HCT116 (cell line): Measurements from ENCODE around the gene ZNF331. TPM values are rescaled to one million over a fixed set of nuclear protein-coding genes. Genes with fewer than 3 reads are reported as not detected.
"Not testable (repeated sequence)": the region's sequence is repeated elsewhere in the genome, so short reads cannot be mapped to it uniquely, and the experiment has no call there.

Experiments
- ATAC-seq: fragments of 200-7000 bp; cut with Tn5 transposase; 2 replicates; pipeline ENCODE4 v1.9.1; 2020; ENCODE audit warnings: mild to moderate bottlenecking, moderate library complexity
- BruUV-seq: library from RNA; stranded (reverse); fragments of 400-500 nt; replicated peaks from 2 replicates; lab custom pipeline; 2021; lab: Mats Ljungman, UMichigan
- CTCF ChIA-PET: fragments of 300-600 bp; sonication (Branson Sonifier 250); formaldehyde crosslinking; loops from one replicate; lab custom pipeline; 2021; ENCODE audit warnings: antibody characterized with exemption; lab: Charles Lee
- POLR2A ChIA-PET: fragments of 300-600, 350-600 bp; sonication (Branson Sonifier 250); formaldehyde crosslinking; loops from one replicate; lab custom pipeline; 2021; ENCODE audit warnings: antibody characterized with exemption; lab: Charles Lee
- RAD21 ChIA-PET, 2 experiments: fragments of 300-600 bp; sonication (Branson Sonifier 250); formaldehyde crosslinking; loops; one replicate each; lab custom pipeline; 2023; ENCODE audit warnings: low total read pairs in 2 of 2; ENCODE audit not compliant: uncharacterized antibody in 2 of 2, unreplicated experiment in 2 of 2, low non-redundant PET in 1 of 2; lab: Charles Lee
- DNase-seq: peaks from one replicate; pipeline ENCODE4 v3.0.0-alpha.2; 2010; ENCODE audit warnings: low read depth, low spot score
- H2AFZ ChIP-seq: fragments of 200-600 bp; shearing (Covaris generic), sonication (generic); 2 replicates; pipeline ENCODE4 v1.6.1; 2017; ENCODE audit warnings: low read depth, mixed run types, mixed read lengths, antibody characterized with exemption, low read length; ENCODE audit not compliant: poor library complexity, severe bottlenecking
- H3K27ac ChIP-seq: 2 replicates; pipeline ENCODE4 v1.5.1; 2012; ENCODE audit warnings: low read depth, low read length
- H3K27me3 ChIP-seq: fragments of 200-600 bp; sonication (generic); 2 replicates; pipeline ENCODE4 v1.6.1; 2016; ENCODE audit warnings: mixed run types, low read length, mixed read lengths; ENCODE audit not compliant: insufficient read depth
- H3K36me3 ChIP-seq, 2 experiments: fragments of 200-500 bp in 1 of 2; fragments of 200-600 bp in 1 of 2; sonication (Bioruptor generic) in 1 of 2; sonication (generic) in 1 of 2; 2 replicates each; pipeline versions ENCODE4 v1.5.1 to v1.6.1; 2014 to 2016; ENCODE audit warnings: low read length in 2 of 2, inconsistent platforms in 1 of 2, mixed read lengths in 1 of 2, mixed run types in 1 of 2; ENCODE audit not compliant: insufficient read depth in 2 of 2, control insufficient read depth in 1 of 2
- H3K4me1 ChIP-seq, 2 experiments: fragments of 200-600 bp in 1 of 2; sonication (generic) in 1 of 2; 2 replicates each; pipeline versions ENCODE4 v1.5.1 to v1.6.1; 2012 to 2017; ENCODE audit warnings: low read length in 2 of 2, inconsistent platforms in 1 of 2, mild to moderate bottlenecking in 1 of 2, mixed read lengths in 1 of 2, mixed run types in 1 of 2, moderate library complexity in 1 of 2; ENCODE audit not compliant: insufficient read depth in 2 of 2, control insufficient read depth in 1 of 2
- H3K4me2 ChIP-seq: fragments of 200-600 bp; sonication (generic); 2 replicates; pipeline ENCODE4 v1.6.1; 2017; ENCODE audit warnings: mixed run types, low read length, mixed read lengths
- H3K4me3 ChIP-seq, 2 experiments: fragments of 200-600 bp in 1 of 2; sonication (generic) in 1 of 2; replicated peaks in 1 of 2; 2 replicates each; pipeline ENCODE4 v1.5.1; 2011 to 2016; ENCODE audit warnings: low read length in 2 of 2, control low read depth in 1 of 2, low read depth in 1 of 2, mild to moderate bottlenecking in 1 of 2, mixed read lengths in 1 of 2, mixed run types in 1 of 2
- H3K79me2 ChIP-seq: fragments of 200-600 bp; sonication (generic); 2 replicates; pipeline ENCODE4 v1.6.1; 2017; ENCODE audit warnings: mild to moderate bottlenecking, mixed run types, low read length, moderate library complexity, mixed read lengths; ENCODE audit not compliant: insufficient read depth
- H3K9ac ChIP-seq: fragments of 200-600 bp; sonication (generic); 2 replicates; pipeline ENCODE4 v1.6.1; 2016; ENCODE audit warnings: low read length, mixed read lengths
- H3K9me2 ChIP-seq: fragments of 200-600 bp; sonication (generic), shearing (Covaris generic); 2 replicates; pipeline ENCODE4 v1.6.1; 2017; ENCODE audit warnings: mixed run types, mild to moderate bottlenecking, moderate library complexity; ENCODE audit not compliant: insufficient read depth
- H3K9me3 ChIP-seq, 2 experiments: fragments of 200-500 bp in 1 of 2; fragments of 200-600 bp in 1 of 2; sonication (Bioruptor generic) in 1 of 2; sonication (generic) in 1 of 2; 2 replicates each; pipeline ENCODE4 v1.6.1; 2014 to 2017; ENCODE audit warnings: low read length in 2 of 2, mixed read lengths in 2 of 2, inconsistent platforms in 1 of 2, low read depth in 1 of 2, mild to moderate bottlenecking in 1 of 2, mixed run types in 1 of 2, moderate library complexity in 1 of 2; ENCODE audit not compliant: control insufficient read depth in 1 of 2, insufficient read depth in 1 of 2
- H4K20me1 ChIP-seq: fragments of 200-600 bp; sonication (generic), shearing (Covaris generic); 2 replicates; pipeline ENCODE4 v1.6.1; 2017; ENCODE audit warnings: mixed run types, mild to moderate bottlenecking, moderate library complexity; ENCODE audit not compliant: insufficient read depth
- CBX3 ChIP-seq: IDR thresholded peaks from 2 replicates; pipeline ENCODE4 v1.6.1; 2012; ENCODE audit warnings: low read depth
- CEBPB ChIP-seq: IDR thresholded peaks from 2 replicates; pipeline ENCODE4 v1.6.1; 2012; ENCODE audit warnings: low read depth
- EGR1 ChIP-seq: IDR thresholded peaks from 2 replicates; pipeline ENCODE4 v1.6.1; 2012; ENCODE audit warnings: low read depth
- EZH2 ChIP-seq: fragments of 200-600 bp; sonication (generic); IDR thresholded peaks from 2 replicates; pipeline ENCODE4 v1.6.1; 2017; ENCODE audit warnings: antibody characterized with exemption, mixed run types
- EZH2phosphoT487 ChIP-seq: fragments of 200-600 bp; IDR thresholded peaks from 2 replicates; pipeline ENCODE4 v1.6.1; 2018; ENCODE audit warnings: antibody characterized with exemption, borderline replicate concordance
- FOSL1 ChIP-seq: IDR thresholded peaks from 2 replicates; pipeline ENCODE4 v1.6.1; 2012; ENCODE audit warnings: low read depth
- JUND ChIP-seq: IDR thresholded peaks from 2 replicates; pipeline ENCODE4 v1.6.1; 2012
- POLR2A ChIP-seq: IDR thresholded peaks from 2 replicates; pipeline ENCODE4 v1.7.0; 2011; ENCODE audit warnings: borderline replicate concordance; ENCODE audit not compliant: insufficient read depth, insufficient read length; ENCODE audit errors: extremely low read depth
- POLR2AphosphoS5 ChIP-seq: IDR thresholded peaks from 2 replicates; pipeline ENCODE4 v1.6.1; 2011; ENCODE audit warnings: mild to moderate bottlenecking, low read depth, low read length, moderate library complexity
- RAD21 ChIP-seq: IDR thresholded peaks from 2 replicates; pipeline ENCODE4 v1.6.1; 2012; ENCODE audit warnings: low read depth, mild to moderate bottlenecking
- SIN3A ChIP-seq: IDR thresholded peaks from 2 replicates; pipeline ENCODE4 v1.6.1; 2012; ENCODE audit warnings: low read depth
- SP1 ChIP-seq: IDR thresholded peaks from 2 replicates; pipeline ENCODE4 v1.6.1; 2012; ENCODE audit warnings: low read depth
- SRF ChIP-seq: IDR thresholded peaks from 2 replicates; pipeline ENCODE4 v1.6.1; 2012; ENCODE audit warnings: low read depth
- TCF7L2 ChIP-seq: IDR thresholded peaks from 2 replicates; pipeline ENCODE4 v1.7.0; 2011; ENCODE audit warnings: borderline replicate concordance, inconsistent platforms; ENCODE audit not compliant: insufficient read depth, insufficient read length; ENCODE audit errors: extremely low read depth
- YY1 ChIP-seq: IDR thresholded peaks from 2 replicates; pipeline ENCODE4 v1.6.1; 2011; ENCODE audit warnings: low read length, low read depth, moderate library complexity, mild to moderate bottlenecking; ENCODE audit not compliant: insufficient replicate concordance; ENCODE audit errors: extremely low read depth
- ZNF274 ChIP-seq: fragments of 200-500 bp; sonication (Bioruptor generic); IDR thresholded peaks from 2 replicates; pipeline ENCODE4 v1.6.1; 2014; ENCODE audit warnings: mild to moderate bottlenecking, low read depth, low read length, inconsistent platforms
- intact Hi-C: fragments of 100-400 bp; cut with micrococcal nuclease; formaldehyde crosslinking; loops from 2 replicates; pipeline ENCODE4 v1.10.0; 2022
- total RNA-seq: library from RNA; stranded (reverse); gene quantifications from one replicate; pipeline ENCODE4 v1.2.1, GENCODE V29; 2021; ENCODE audit not compliant: unreplicated experiment
- TF ChIP-seq, protein P1 (sequence below), 3 experiments: fragments of 200-600 bp in 1 of 3; sonication (generic) in 1 of 3; IDR thresholded peaks in 2 of 3; conservative IDR thresholded peaks in 1 of 3; 2 replicates each; pipeline ENCODE4 v1.5.1; 2012 to 2017; ENCODE audit warnings: low read depth in 2 of 3, low read length in 2 of 3, antibody characterized with exemption in 1 of 3, borderline replicate concordance in 1 of 3, control low read depth in 1 of 3, mild to moderate bottlenecking in 1 of 3, mixed read lengths in 1 of 3, mixed run types in 1 of 3, moderate library complexity in 1 of 3; ENCODE audit not compliant: insufficient read depth in 1 of 3
- TF ChIP-seq, protein P2 (sequence below): IDR thresholded peaks from 2 replicates; pipeline ENCODE4 v1.6.1; 2012

The ZNF331 gene
- total RNA-seq, 1 experiment from 2014 or later = 0.59 TPM

DNA sequence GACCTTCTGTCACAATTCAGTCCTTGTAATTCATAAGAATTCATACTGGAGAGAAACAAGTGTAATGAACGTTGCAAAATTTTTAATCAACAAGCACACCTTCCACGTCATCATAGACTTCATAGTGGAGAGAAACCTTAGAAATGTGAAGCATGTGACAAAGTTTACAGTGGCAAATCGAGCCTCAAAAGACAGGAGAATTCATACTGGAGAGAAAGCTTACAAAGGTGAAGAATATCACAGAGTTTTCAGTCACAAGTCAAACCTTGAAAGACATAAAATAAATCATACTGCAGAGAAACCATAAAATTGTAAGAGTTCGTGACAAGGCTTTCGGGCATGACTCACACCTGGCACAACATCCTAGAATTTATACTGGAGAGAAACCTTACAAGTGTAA, 45.8 kb upstream of the ZNF331 start:
- Histone ChIP-seq H3K9me2 (no peaks in the 10 kb centered on the region), H2AFZ (no peak overlapping the region), H3K27me3 (no peaks in the 10 kb centered on the region), H3K9ac (no peak overlapping the region), H3K9me3 (peaks cover 0 to 11% of the 10 kb centered on the region in 2 experiments; a peak in 2 of 4 replicates), H3K4me2 (no peak overlapping the region), H4K20me1 (no peaks in the 10 kb centered on the region), H3K27ac (no peak overlapping the region), H3K4me1 (no peaks in the 10 kb centered on the region), H3K79me2 (no peaks in the 10 kb centered on the region), H3K4me3 (no peak overlapping the region), H3K36me3 (no peaks in the 10 kb centered on the region)
- ATAC-seq (no peak), DNase-seq (no peak)
- ChIA-PET POLR2A (no interaction called here), CTCF (no interaction called here), RAD21 (no interaction called here)
- no TSS peak for BruUV-seq
- intact Hi-C loops = no loop called here
- TF ChIP-seq FOSL1 = no peak
- no peak for TF ChIP-seq EGR1
- TF ChIP-seq, protein P1, sequence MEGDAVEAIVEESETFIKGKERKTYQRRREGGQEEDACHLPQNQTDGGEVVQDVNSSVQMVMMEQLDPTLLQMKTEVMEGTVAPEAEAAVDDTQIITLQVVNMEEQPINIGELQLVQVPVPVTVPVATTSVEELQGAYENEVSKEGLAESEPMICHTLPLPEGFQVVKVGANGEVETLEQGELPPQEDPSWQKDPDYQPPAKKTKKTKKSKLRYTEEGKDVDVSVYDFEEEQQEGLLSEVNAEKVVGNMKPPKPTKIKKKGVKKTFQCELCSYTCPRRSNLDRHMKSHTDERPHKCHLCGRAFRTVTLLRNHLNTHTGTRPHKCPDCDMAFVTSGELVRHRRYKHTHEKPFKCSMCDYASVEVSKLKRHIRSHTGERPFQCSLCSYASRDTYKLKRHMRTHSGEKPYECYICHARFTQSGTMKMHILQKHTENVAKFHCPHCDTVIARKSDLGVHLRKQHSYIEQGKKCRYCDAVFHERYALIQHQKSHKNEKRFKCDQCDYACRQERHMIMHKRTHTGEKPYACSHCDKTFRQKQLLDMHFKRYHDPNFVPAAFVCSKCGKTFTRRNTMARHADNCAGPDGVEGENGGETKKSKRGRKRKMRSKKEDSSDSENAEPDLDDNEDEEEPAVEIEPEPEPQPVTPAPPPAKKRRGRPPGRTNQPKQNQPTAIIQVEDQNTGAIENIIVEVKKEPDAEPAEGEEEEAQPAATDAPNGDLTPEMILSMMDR (IDR thresholded peaks at IDR 0.05 in 2 of 3, conservative IDR thresholded peaks at IDR 0.05 in 1 of 3; ENCODE audit: borderline replicate concordance in 1 of 3, insufficient read depth in 1 of 3, low read depth in 2 of 3, low read length in 2 of 3) = no peak
- TF ChIP-seq CBX3 = no peak
- TF ChIP-seq ZNF274 = no peak
- TF ChIP-seq YY1 = no peak
- no peak for TF ChIP-seq JUND
- TF ChIP-seq SIN3A = no peak
- TF ChIP-seq POLR2AphosphoS5 = no peak
- TF ChIP-seq EZH2phosphoT487 = no peak
- no peak for TF ChIP-seq EZH2
- no peak for TF ChIP-seq RAD21
- TF ChIP-seq SRF = no peak
- no peak for TF ChIP-seq CEBPB
- no peak for TF ChIP-seq POLR2A
- TF ChIP-seq, protein P2, sequence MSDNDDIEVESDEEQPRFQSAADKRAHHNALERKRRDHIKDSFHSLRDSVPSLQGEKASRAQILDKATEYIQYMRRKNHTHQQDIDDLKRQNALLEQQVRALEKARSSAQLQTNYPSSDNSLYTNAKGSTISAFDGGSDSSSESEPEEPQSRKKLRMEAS = no peak
- no peak for TF ChIP-seq TCF7L2
- no peak for TF ChIP-seq SP1

DNA sequence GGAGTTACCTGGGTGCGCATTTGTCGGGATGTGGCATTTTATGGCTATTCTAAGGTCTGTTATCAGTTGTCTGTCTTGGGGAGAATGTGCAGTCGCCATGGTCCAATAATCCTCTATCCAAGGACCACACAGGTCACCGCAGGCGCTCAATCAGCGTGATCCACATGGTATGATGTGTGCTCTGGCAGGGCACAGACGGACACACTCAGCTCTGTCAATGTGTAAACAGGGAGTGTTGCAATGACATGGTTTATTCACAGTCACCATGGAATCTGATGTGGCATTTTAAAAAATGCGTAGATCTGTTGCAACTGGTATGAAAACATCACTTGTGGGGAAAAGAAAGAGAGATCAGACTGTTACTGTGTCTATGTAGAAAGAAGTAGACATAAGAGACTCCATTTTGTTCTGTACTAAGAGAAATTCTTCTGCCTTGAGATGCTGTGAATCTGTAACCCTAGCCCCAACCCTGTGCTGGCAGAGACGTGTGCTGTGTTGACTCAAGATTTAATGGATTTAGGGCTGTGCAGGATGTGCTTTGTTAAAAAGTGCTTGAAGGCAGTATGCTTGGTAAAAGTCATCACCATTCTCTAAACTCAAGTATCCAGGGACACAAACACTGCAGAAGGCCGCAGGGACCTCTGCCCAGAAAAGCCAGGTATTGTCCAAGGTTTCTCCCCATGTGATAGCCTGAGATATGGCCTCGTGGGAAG, 40.5 kb upstream of the ZNF331 start:
- H3K4me2 ChIP-seq, POLR2A ChIA-PET, H3K27ac ChIP-seq, H3K27me3 ChIP-seq, CTCF ChIA-PET, H3K36me3 ChIP-seq, H3K9me2 ChIP-seq, H3K4me3 ChIP-seq, H3K79me2 ChIP-seq, H3K4me1 ChIP-seq, H2AFZ ChIP-seq, H4K20me1 ChIP-seq, DNase-seq, H3K9ac ChIP-seq, RAD21 ChIA-PET, ATAC-seq, intact Hi-C loops, BruUV-seq: not testable (repeated sequence)
- peaks cover 0 to 11% of the 10 kb centered on the region in 2 experiments; a peak in 2 of 4 replicates for H3K9me3 ChIP-seq
